MM.1S (cell line): ENCODE measurements around the gene FAM162A.

Experiments
- DNase-seq: peaks from one replicate; pipeline ENCODE4 v3.0.0-alpha.2; 2015
- H2AFZ ChIP-seq: fragments of 300-600 bp; sonication (generic); 2 replicates; pipeline ENCODE4 v1.6.0; 2016; ENCODE audit warnings: antibody characterized with exemption, low read length
- H3F3A ChIP-seq: fragments of 300-600 bp; sonication (generic); 2 replicates; pipeline ENCODE4 v1.6.1; 2016; ENCODE audit warnings: mild to moderate bottlenecking, antibody characterized with exemption, low read length, moderate library complexity, mixed read lengths; ENCODE audit not compliant: insufficient read depth
- H3K27ac ChIP-seq: fragments of 300-600 bp; sonication (generic); 2 replicates; pipeline ENCODE4 v1.5.1; 2016; ENCODE audit warnings: mild to moderate bottlenecking, low read length
- H3K27me3 ChIP-seq: fragments of 300-600 bp; sonication (generic); replicated peaks from 2 replicates; pipeline ENCODE4 v1.6.0; 2016; ENCODE audit warnings: low read length; ENCODE audit not compliant: insufficient read depth
- H3K36me3 ChIP-seq: fragments of 300-600 bp; sonication (generic); replicated peaks from 2 replicates; pipeline ENCODE4 v1.6.1; 2016; ENCODE audit warnings: mild to moderate bottlenecking, low read length, mixed read lengths; ENCODE audit not compliant: insufficient read depth
- H3K4me1 ChIP-seq: fragments of 300-600 bp; sonication (generic); 2 replicates; pipeline ENCODE4 v1.6.1; 2016; ENCODE audit warnings: low read length, mixed read lengths
- H3K4me2 ChIP-seq: fragments of 300-600 bp; sonication (generic); 2 replicates; pipeline ENCODE4 v1.6.0; 2016; ENCODE audit warnings: low read depth, low read length
- H3K4me3 ChIP-seq: fragments of 300-600 bp; sonication (generic); 2 replicates; pipeline ENCODE4 v1.5.1; 2016; ENCODE audit warnings: low read length, mixed read lengths
- H3K79me2 ChIP-seq: fragments of 300-600 bp; sonication (generic); 2 replicates; pipeline ENCODE4 v1.6.1; 2016; ENCODE audit warnings: mixed run types, low read length, mixed read lengths
- H3K9ac ChIP-seq: fragments of 300-600 bp; sonication (generic); 2 replicates; pipeline ENCODE4 v1.6.1; 2016; ENCODE audit warnings: low read length, mixed read lengths
- H3K9me2 ChIP-seq: fragments of 300-600 bp; sonication (generic); replicated peaks from 2 replicates; pipeline ENCODE4 v1.6.1; 2016; ENCODE audit warnings: mild to moderate bottlenecking, low read length, mixed read lengths; ENCODE audit not compliant: insufficient read depth
- H3K9me3 ChIP-seq: fragments of 300-600 bp; sonication (generic); replicated peaks from 2 replicates; pipeline ENCODE4 v1.6.1; 2016; ENCODE audit warnings: mild to moderate bottlenecking, low read length, mixed read lengths; ENCODE audit not compliant: insufficient read depth
- H4K20me1 ChIP-seq: fragments of 300-600 bp; sonication (generic); 2 replicates; pipeline ENCODE4 v1.6.1; 2016; ENCODE audit warnings: mild to moderate bottlenecking, low read length, moderate library complexity, mixed read lengths; ENCODE audit not compliant: insufficient read depth
- CTCF ChIP-seq: fragments of 300-600 bp; sonication (generic); IDR thresholded peaks from 2 replicates; pipeline ENCODE4 v1.5.1; 2016; ENCODE audit warnings: antibody characterized with exemption, low read length, mixed read lengths
- EZH2 ChIP-seq: fragments of 300-600 bp; sonication (generic); optimal IDR thresholded peaks from 2 replicates; pipeline ENCODE3; 2017; ENCODE audit warnings: low read depth, mild to moderate bottlenecking, antibody characterized with exemption, low read length, mixed read lengths
- EZH2phosphoT487 ChIP-seq: fragments of 300-600 bp; sonication (generic); IDR thresholded peaks from 2 replicates; pipeline ENCODE4 v1.6.1; 2018; ENCODE audit warnings: antibody characterized with exemption, low read length

The FAM162A gene

GRCh38 chr3:122353215-122353614 is 30.8 kb upstream of the FAM162A start:
- H3F3A ChIP-seq, result no peaks in the 10 kb centered on the region
- H4K20me1 ChIP-seq, result no peaks in the 10 kb centered on the region
- no peaks in the 10 kb centered on the region for H3K9me3 ChIP-seq
- no peak for TF ChIP-seq EZH2phosphoT487
- no peak overlapping the region for H3K4me3 ChIP-seq
- H3K4me2 ChIP-seq, result no peak overlapping the region
- no peak overlapping the region for H3K27ac ChIP-seq
- H3K4me1 ChIP-seq, result no peaks in the 10 kb centered on the region
- no peak for DNase-seq
- no peaks in the 10 kb centered on the region for H3K9me2 ChIP-seq
- no peak overlapping the region for H2AFZ ChIP-seq
- no peaks in the 10 kb centered on the region for H3K36me3 ChIP-seq
- no peak overlapping the region for H3K9ac ChIP-seq
- H3K27me3 ChIP-seq, result no peaks in the 10 kb centered on the region
- no peaks in the 10 kb centered on the region for H3K79me2 ChIP-seq

- no peak for TF ChIP-seq EZH2phosphoT487
- no peak for TF ChIP-seq CTCF
These were observed 30.0 kb upstream of the FAM162A start for GRCh38 chr3:122353893-122354401.

GRCh38 chr3:122355612-122356011 is 28.4 kb upstream of the FAM162A start:
- Histone ChIP-seq H3K4me1 (no peaks in the 10 kb centered on the region), H3K4me2 (no peak overlapping the region), H4K20me1 (no peaks in the 10 kb centered on the region), H3K4me3 (no peak overlapping the region), H3K36me3 (no peaks in the 10 kb centered on the region), H3K9me3 (no peaks in the 10 kb centered on the region), H3K79me2 (no peaks in the 10 kb centered on the region), H3K27ac (no peak overlapping the region), H2AFZ (no peak overlapping the region), H3F3A (no peaks in the 10 kb centered on the region), H3K9ac (no peak overlapping the region), H3K9me2 (no peaks in the 10 kb centered on the region), H3K27me3 (no peaks in the 10 kb centered on the region)
- TF ChIP-seq EZH2 (no peak), CTCF (no peak)
- no peak for DNase-seq

More at GRCh38 chr3:122353893-122354401, 30.0 kb upstream of the FAM162A start:
- Histone ChIP-seq H3K4me2 (no peak overlapping the region), H3K9me2 (no peaks in the 10 kb centered on the region), H3K9ac (no peak overlapping the region), H3K4me3 (no peak overlapping the region), H2AFZ (no peak overlapping the region), H4K20me1 (no peaks in the 10 kb centered on the region), H3K27ac (no peak overlapping the region), H3K36me3 (no peaks in the 10 kb centered on the region), H3F3A (no peaks in the 10 kb centered on the region), H3K27me3 (no peaks in the 10 kb centered on the region), H3K4me1 (no peaks in the 10 kb centered on the region), H3K79me2 (no peaks in the 10 kb centered on the region), H3K9me3 (no peaks in the 10 kb centered on the region)
- no peak for DNase-seq

- Histone ChIP-seq H2AFZ (no peak overlapping the region), H3K9me3 (no peaks in the 10 kb centered on the region), H3K9ac (no peak overlapping the region), H3K4me2 (no peak overlapping the region), H3K4me3 (no peak overlapping the region), H3K27me3 (no peaks in the 10 kb centered on the region), H3F3A (no peaks in the 10 kb centered on the region), H3K9me2 (no peaks in the 10 kb centered on the region), H3K4me1 (no peaks in the 10 kb centered on the region), H3K79me2 (no peaks in the 10 kb centered on the region), H3K36me3 (no peaks in the 10 kb centered on the region), H3K27ac (no peak overlapping the region), H4K20me1 (no peaks in the 10 kb centered on the region)
- DNase-seq, result no peak
- no peak for TF ChIP-seq EZH2
- no peak for TF ChIP-seq EZH2phosphoT487
- TF ChIP-seq CTCF, result peak; percentile 29
These were observed 27.6 kb upstream of the FAM162A start for GRCh38 chr3:122356402-122356801.
